NCI-H1436 treated with DMSO at 0.1 percent for 48 hours (cell line): Measurements from ENCODE around the gene BLVRA.
"Not testable (repeated sequence)": the region's sequence is repeated elsewhere in the genome, so short reads cannot be mapped to it uniquely, and the experiment has no call there.

Experiments
- DNase-seq: peaks from one replicate; lab custom pipeline; 2025; lab: John Stamatoyannopoulos, UW

BLVRA gene

DNA sequence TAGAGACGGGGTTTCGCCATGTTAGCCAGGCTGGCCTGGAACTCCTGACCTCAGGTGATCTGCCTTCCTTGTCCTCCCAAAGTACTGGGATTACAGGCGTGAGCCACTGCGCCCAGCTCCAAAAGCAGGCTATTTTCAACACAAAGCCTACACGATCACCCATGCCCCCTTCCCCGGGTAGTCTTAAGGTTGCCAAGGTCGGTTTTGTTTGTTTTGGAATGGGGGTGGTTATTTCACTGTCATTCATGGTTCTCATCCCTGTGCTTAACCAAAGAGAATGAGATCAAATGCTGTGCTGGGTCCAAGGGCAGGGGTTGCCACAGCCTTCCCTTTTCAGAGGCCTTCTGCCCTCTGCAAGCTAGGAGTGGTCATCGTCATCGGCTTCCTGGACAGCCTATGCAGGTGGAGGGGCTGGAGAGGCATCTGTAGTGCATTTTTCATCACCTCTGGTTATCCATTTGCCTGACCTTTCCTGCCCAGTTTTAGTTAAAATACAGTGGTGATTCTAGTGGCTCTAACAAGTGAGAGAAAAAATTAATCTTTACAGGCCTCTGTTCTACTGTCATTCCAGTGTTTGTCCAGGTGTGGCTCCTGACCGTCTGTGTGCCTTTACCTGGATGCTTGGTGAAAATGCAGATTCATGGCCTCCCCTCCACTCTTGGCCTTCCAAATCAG is 11.4 kb downstream of the BLVRA start:
- DNase-seq, result no peak

DNA sequence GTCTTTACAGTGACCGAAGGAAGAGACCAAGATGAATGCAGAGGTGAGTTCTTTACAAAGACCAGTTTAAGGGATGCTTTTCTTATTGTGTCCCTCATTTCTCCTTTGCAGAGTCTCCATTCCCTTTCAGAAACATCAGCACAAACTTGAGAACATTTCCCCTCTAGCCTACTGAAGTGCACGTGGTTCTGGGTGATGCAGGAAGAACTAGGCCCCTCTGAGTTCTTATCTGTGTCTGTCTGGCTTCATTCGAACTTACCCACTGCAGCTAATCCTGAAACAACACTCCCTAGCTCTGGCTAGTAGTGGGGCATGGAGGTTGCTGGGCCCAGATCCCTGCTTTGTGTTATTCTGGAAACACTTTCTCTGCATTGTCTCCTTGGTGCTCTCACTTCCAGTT is 12.6 kb downstream of the BLVRA start:
- no peak for DNase-seq

DNA sequence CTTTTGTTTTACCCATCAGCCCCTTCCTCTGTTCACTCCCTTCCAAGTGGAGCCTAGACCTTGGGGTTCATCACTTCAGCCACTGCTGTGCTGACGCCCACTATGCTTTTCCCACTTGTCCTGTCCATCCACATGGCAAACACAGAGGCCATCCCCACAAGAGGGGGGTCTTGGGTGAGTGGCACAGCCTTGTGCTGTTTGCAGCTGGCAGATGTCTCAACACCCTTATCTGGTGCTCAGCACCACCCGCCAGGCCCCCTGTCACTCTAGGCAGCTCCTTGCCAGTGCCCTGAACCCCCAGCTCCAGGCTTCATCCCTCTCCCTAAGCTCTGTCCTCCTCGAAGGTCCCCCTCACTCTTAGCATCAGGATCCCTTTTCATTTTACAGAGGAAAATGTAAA is 13.1 kb downstream of the BLVRA start:
- DNase-seq, result no peak

DNA sequence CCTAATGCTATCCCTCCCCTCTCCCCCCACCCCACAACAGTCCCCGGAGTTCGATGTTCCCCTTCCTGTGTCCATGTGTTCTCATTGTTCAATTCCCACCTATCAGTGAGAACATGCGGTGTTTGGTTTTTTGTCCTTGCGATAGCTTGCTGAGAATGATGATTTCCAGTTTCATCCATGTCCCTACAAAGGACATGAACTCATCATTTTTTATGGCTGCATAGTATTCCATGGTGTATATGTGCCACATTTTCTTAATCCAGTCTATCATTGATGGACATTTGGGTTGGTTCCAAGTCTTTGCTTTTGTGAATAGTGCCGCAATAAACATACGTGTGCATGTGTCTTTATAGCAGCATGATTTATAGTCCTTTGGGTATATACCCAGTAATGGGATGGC is 14.8 kb downstream of the BLVRA start:
- not testable (repeated sequence) for DNase-seq

GRCh38 chr7:43775255-43775654 is 16.8 kb downstream of the BLVRA start:
- DNase-seq, result not testable (repeated sequence)

DNA sequence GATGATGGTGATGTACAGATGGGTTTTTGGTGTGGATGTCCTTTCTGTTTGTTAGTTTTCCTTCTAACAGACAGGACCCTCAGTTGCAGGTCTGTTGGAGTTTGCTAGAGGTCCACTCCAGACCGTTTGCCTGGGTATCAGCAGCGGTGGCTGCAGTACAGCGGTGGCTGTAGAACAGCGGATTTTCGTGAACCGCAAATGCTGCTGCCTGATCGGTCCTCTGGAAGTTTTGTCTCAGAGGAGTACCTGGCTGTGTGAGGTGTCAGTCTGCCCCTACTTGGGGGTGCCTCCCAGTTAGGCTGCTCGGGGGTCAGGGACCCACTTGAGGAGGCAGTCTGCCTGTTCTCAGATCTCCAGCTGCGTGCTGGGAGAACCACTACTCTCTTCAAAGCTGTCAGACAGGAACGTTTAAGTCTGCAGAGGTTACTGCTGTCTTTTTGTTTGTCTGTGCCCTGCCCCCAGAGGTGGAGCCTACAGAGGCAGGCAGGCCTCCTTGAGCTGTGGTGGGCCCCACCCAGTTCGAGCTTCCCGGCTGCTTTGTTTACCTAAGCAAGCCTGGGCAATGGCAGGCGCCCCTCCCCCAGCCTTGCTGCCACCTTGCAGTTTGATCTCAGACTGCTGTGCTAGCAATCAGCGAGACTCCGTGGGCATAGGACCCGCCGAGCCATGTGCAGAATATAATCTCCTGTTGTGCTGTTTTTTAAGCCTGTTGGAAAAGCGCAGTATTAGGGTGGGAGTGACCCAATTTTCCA is 20.0 kb downstream of the BLVRA start:
- DNase-seq, result not testable (repeated sequence)

DNA sequence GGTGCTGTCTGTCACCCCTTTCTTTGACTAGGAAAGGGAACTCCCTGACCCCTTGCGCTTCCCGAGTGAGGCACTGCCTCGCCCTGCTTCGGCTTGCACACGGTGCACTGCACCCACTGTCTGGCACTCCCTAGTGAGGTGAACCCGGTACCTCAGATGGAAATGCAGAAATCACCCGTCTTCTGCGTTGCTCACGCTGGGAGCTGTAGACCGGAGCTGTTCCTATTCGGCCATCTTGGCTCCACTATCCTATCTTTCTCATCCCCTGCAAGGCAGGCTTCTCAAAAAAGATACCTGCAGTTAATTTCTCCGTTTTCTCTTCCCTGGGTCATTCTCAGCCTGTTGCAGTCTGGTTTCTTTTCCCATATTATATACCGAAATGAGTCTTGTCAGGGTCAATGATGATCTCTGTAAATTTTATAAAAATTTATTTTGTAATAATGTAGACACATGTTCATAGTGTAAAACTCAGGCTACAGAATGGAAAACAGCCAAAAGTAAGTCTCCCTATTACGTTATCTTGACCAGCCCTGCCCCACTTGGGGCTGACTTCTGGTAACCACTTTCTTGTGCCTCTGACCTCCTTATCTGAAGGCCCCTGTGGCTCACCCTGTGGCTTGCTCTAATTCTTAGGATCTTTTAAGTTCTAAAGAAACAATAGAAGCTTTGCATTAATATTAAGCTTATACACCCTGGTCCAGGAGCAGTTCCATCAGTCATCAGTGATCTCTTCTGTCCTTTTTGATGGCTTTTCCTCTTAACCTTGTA is 20.7 kb downstream of the BLVRA start:
- no peak for DNase-seq

DNA sequence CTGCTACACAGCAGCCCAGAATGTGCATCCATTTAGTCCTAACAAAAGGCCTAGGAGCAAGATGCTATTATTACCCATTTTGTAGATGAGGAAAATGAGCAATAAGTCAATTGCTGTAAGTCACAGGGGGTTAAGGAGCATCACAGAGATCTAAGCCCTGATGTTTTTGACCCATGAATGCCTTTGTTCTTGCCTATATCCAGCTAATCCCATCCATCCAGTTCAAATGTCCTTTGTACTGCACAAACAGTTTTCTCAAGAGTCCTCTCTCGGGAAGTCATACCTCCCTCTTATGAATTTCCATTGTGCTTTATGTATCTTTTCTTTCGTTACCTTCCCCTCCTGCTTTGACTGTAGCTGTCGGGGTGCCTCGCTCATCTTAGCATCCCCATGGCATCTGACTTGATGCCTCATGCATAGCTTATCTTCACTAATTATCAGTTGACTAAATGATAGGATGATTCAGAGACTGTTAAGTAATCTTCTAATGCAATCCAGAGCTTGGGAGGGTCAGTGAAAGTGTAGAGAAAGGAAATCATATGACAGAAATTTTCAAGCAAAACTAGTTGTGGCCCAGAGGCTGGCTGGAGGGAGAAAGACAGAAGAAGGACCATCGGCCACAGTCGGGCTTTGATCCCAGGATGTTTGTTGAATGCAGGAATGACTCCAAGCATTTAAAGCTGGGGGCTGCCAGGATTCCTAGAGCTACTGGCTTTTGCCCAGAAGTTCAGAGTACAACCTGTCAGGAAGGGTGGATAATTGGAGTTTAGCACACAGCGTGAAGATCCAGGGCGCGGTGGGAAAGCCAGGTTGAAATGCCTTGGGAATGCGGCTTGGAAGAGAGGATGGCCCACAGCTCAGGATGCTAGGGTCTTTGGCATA is 23.5 kb downstream of the BLVRA start:
- DNase-seq, result no peak

- DNase-seq, result no peak
Observed at GRCh38 chr7:43782768-43783555, 24.5 kb downstream of the BLVRA start.

GRCh38 chr7:43784030-43784584 is 25.6 kb downstream of the BLVRA start:
- no peak for DNase-seq

- DNase-seq, result not testable (repeated sequence)
Observed at GRCh38 chr7:43784585-43785087, 26.2 kb downstream of the BLVRA start.

DNA sequence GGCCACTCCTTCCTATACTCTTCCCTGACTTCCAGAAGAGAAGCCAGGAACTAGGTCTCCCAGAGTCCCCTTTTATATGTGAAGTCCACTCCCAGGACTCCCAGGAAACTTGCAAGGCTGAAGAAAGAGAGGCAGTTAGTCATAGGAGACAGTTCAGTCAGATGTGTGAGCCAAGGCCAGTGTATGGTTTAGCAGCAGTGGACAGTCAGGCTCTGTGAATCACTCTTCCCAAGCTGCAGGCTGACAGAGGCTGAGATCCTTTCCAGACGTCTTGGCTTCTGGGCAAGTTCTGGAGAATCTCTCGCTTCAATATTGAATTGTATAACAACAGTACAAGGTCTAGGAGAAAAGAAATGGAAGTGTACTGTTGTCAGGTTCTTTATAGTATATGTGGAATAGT is 26.9 kb downstream of the BLVRA start:
- DNase-seq, result no peak

GRCh38 chr7:43787771-43788170 is 29.3 kb downstream of the BLVRA start:
- no peak for DNase-seq

DNA sequence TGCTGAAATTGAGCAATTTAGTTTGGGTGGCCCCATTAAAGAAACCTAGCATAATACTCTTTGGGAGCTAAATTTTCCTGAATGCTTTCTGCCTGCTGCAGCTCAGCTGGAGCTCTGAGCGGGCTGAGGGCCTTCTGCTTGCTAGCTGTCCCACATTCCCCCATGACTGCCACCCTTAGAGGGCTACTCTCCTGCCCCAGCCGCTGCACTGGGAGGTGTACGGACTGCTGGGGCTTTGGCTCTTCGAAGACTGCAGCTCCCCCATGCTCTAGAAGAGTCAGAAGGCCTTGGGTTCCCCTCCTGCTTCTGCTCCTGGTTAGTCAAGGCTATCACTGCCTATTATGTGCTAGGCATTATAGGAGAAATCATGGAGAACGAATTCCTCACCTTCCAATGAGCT is 31.5 kb downstream of the BLVRA start:
- DNase-seq, result no peak

DNA sequence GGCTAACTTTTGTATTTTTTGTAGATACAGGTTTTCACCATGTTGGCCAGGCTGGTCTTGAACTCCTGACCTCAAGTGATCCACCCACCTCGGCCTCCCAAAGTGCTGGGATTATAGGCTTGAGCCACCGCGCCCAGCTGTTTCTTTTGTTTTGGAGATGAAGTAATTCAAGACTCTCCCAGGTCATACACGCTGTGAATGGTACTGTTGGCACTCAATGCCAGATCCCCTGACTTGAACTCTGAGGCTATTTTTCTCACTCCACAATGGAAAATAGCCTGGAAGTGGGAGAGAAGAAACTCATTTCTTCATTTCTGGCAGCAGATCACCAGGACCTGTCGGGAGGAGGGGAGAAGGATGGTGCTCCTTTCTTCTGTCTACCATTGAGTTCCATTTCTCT is 32.4 kb downstream of the BLVRA start:
- no peak for DNase-seq

DNA sequence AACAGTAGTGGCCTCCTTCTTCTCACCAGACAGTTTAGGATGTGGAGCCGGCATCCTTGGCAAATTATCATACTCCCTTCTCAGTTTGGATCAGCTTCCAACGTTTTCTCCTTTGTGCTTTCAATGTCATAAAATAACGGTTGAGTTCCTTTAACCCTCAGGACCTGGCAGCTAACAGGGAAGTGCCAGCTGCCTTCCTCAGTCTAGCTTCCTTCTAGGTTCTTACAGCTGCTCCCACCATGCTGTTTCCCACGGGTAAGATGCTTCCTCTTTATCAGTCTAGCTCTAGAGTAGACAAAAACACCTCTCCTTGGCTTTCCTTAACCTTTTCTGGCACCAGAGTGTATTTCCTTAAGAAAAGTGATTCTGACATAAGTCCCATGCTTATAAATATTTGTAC is 33.2 kb downstream of the BLVRA start:
- no peak for DNase-seq

DNA sequence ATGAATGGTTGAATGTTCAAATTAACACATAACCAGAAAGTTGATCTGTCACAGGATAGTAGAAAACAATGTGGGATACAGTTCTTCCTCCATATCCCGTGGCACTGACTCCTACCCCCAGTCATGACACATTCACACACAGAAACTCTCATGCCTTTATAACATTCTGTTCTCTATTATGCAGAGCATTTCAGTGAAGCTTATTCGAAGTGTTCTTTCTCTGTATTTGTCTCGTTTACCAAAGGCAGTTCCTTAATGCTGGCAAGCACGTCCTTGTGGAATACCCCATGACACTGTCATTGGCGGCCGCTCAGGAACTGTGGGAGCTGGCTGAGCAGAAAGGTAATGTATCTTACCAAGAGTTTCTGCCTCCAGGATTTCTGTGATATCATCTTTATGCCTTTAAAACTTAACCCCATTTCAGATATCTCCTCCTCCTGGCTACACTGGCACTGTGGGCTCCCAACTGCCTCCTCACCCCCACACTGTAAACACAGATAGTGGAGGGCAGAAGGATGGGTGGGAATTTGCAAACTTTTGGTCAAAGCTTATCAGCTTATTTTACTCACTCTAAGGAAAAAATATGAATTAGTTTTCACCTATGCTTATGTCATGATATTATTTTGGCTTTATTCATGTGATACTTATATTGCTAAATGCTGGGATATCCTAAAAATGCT is 34.1 kb downstream of the BLVRA start:
- DNase-seq, result no peak

GRCh38 chr7:43799605-43800004 is 41.1 kb downstream of the BLVRA start:
- DNase-seq, result no peak

GRCh38 chr7:43803865-43804264 is 45.4 kb downstream of the BLVRA start:
- DNase-seq, result no peak

DNA sequence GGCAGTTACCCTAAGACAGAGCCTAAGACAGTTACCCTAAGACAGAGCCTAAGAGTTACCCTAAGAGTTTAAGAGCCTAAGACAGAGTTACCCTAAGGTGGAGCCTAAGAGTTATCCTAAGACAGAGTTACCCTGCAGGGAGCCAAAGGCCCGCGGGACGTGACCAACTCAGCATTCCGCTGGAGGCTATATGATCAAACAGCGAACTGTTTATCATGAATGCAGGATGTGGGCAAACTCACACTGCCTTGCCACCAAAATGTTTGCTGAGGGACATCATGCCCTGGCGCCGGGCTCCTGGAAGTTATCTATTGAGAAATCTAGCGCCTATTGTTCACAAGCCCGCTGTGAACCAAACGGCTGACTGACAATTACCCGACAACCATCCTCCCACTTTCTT is 49.9 kb downstream of the BLVRA start:
- DNase-seq, result no peak
